Measurements from ENCODE around the gene GPATCH8. TPM values are rescaled to one million over a fixed set of nuclear protein-coding genes. Genes with fewer than 3 reads are reported as not detected.
"Not testable (repeated sequence)": the region's sequence is repeated elsewhere in the genome, so short reads cannot be mapped to it uniquely, and the experiment has no call there.

GPATCH8 gene
- total RNA-seq, 1 donor from 2014 or later, result 40.7 TPM

- no peak for TF ChIP-seq CTCF (IDR thresholded peaks at IDR 0.05)
- no peaks in the 10 kb centered on the region for H3K36me3 ChIP-seq
- H3K27ac ChIP-seq, result no peak overlapping the region
- H3K27me3 ChIP-seq, result no peaks in the 10 kb centered on the region
- H3K4me3 ChIP-seq, result no peak overlapping the region
- H3K4me1 ChIP-seq, result peaks cover 12% of the 10 kb centered on the region
- ATAC-seq (no peak), DNase-seq (no peak)
- intact Hi-C loops (cut with DNase I), result no loop called here
- H3K9me3 ChIP-seq, result no peaks in the 10 kb centered on the region
Measured at GRCh38 chr17:44367231-44367979, 135.8 kb downstream of the GPATCH8 start.

DNA sequence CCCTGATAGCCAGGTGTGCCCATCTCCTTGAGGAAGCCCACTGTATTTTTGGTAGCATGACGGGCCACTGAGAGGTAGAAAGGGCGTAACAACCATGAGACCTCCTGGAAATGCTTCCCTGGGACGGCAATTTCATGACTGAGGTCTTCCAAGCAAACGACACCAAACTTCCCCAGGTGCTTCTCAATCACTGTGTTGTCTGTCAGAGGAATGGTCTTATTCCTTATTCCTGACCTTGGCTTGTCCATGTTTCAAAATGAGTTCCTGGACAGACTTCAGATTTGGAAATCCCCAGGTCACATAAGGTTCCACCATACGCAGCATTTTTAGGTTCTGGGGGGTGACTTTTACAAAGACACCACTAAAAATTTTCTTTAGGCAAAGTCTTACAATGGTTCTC, 138.2 kb downstream of the GPATCH8 start:
- H3K4me3 ChIP-seq; H3K27me3 ChIP-seq; H3K36me3 ChIP-seq; H3K9me3 ChIP-seq; ATAC-seq; DNase-seq; intact Hi-C loops (cut with DNase I); H3K27ac ChIP-seq: not testable (repeated sequence)
- peaks cover 12% of the 10 kb centered on the region for H3K4me1 ChIP-seq

DNA sequence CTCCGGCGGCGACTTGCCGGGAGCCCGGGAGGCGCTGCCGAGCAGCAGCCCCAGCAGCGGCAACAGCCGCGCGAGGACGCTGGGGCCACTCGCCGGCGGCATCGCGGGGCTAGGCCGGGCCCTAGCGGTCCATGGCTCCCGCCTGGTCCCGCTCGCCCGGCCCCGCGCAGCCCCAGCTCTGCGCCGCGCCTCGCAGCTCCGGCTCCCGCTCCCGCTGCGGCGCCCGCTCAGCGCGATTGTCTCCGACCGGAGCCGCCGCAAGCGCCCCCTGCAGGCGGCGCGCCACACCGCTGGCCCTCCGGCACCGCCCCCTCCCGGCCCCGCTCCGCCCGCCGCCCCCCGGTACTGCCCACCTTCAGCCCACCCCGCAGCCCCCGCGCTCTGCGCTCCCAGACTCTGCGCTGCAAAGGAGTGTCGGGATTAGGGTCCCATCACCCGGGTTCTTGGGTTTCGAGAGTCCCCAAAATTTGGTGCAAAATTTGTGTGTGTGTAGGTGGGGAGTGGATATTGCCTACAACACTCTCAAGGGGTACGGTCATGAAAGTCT, 139.5 kb downstream of the GPATCH8 start, which contains the start of gene FAM171A2:
FAM171A2 (minus strand) TSS at position 241 of the 547 bp plus-strand sequence; CDS start at position 102, 139 bp downstream.
- Histone ChIP-seq H3K9me3 (no peaks in the 10 kb centered on the region), H3K27me3 (no peaks in the 10 kb centered on the region)
- intact Hi-C loops (cut with DNase I), result no loop called here

GRCh38 chr17:44362949-44363612, 140.1 kb downstream of the GPATCH8 start:
- no peaks in the 10 kb centered on the region for H3K27me3 ChIP-seq
- DNase-seq (peak; percentile 64), ATAC-seq (peak; percentile 10)
- no peaks in the 10 kb centered on the region for H3K9me3 ChIP-seq
- H3K36me3 ChIP-seq, result no peaks in the 10 kb centered on the region
- TF ChIP-seq CTCF (IDR thresholded peaks at IDR 0.05), result no peak
- H3K27ac ChIP-seq, result no peak overlapping the region
- H3K4me1 ChIP-seq, result peaks cover 12% of the 10 kb centered on the region
- peak overlapping the region; percentile 60 for H3K4me3 ChIP-seq
- intact Hi-C loops (cut with DNase I), result no loop called here

More for the DNA sequence above, 139.5 kb downstream of the GPATCH8 start, which contains the start of gene FAM171A2:
- ATAC-seq, result peak; percentile 91
- no peaks in the 10 kb centered on the region for H3K36me3 ChIP-seq
- TF ChIP-seq CTCF (IDR thresholded peaks at IDR 0.05), result peak; percentile 61
- peak within 1 kb of the TSS; percentile 60 for H3K4me3 ChIP-seq
- H3K4me1 ChIP-seq, result peaks cover 12% of the 10 kb centered on the region
- H3K27ac ChIP-seq, result no peak within 1 kb of the TSS
- DNase-seq, result peak; percentile 84

GRCh38 chr17:44362459-44362948, 140.7 kb downstream of the GPATCH8 start:
- intact Hi-C loops (cut with DNase I), result no loop called here
- DNase-seq, result no peak
- peak overlapping the region; percentile 60 for H3K4me3 ChIP-seq

More at GRCh38 chr17:44362459-44362948, 140.7 kb downstream of the GPATCH8 start:
- Histone ChIP-seq H3K27me3 (no peaks in the 10 kb centered on the region), H3K36me3 (no peaks in the 10 kb centered on the region), H3K4me1 (peaks cover 12% of the 10 kb centered on the region), H3K27ac (no peak overlapping the region), H3K9me3 (no peaks in the 10 kb centered on the region)
- no peak for TF ChIP-seq CTCF (IDR thresholded peaks at IDR 0.05)
- no peak for ATAC-seq

Measured in upper lobe of right lung (tissue), 1 donor.